Endothelial cell of umbilical vein (primary cell): ENCODE data around the gene PRIMA1. TPM values are rescaled to one million over a fixed set of nuclear protein-coding genes. Genes with fewer than 3 reads are reported as not detected.

Source experiments
- BruUV-seq: library from RNA; stranded (reverse); fragments of 400-500 nt; replicated peaks from 2 replicates; lab custom pipeline; 2021; lab: Mats Ljungman, UMichigan
- CTCF ChIA-PET: fragments of 300-600, 350-600 bp; sonication (Branson Sonifier 250); formaldehyde crosslinking; loops from one replicate; lab custom pipeline; 2021; ENCODE audit warnings: antibody characterized with exemption, inconsistent platforms; lab: Charles Lee
- POLR2A ChIA-PET: fragments of 300-600, 350-600 bp; sonication (Branson Sonifier 250); formaldehyde crosslinking; loops from one replicate; lab custom pipeline; 2021; ENCODE audit warnings: antibody characterized with exemption, inconsistent platforms; lab: Charles Lee
- DNase-seq: peaks from one replicate; pipeline ENCODE4 v3.0.0-alpha.2; 2011; ENCODE audit warnings: low read depth, low spot score
- FAIRE-seq: peaks from 2 replicates; lab custom pipeline; 2011; peaks lifted over from hg19 to GRCh38; lab: Jason Lieb, UNC
- H2AFZ ChIP-seq: 2 replicates; pipeline ENCODE4 v1.6.0; 2012; ENCODE audit warnings: low read depth, low read length, control low read depth, inconsistent platforms
- H3K27ac ChIP-seq: 2 replicates; pipeline ENCODE4 v1.5.1; 2011; ENCODE audit warnings: low read depth, mild to moderate bottlenecking, control low read depth, low read length, moderate library complexity; ENCODE audit not compliant: insufficient read depth
- H3K27me3 ChIP-seq, 2 experiments: 2 replicates each; pipeline versions ENCODE4 v1.6.0 to v1.6.1; 2011; ENCODE audit warnings: low read length in 2 of 2, mixed read lengths in 1 of 2; ENCODE audit not compliant: control insufficient read depth in 2 of 2, insufficient read depth in 2 of 2
- H3K36me3 ChIP-seq, 2 experiments: 2 replicates in 1 of 2; 3 replicates in 1 of 2; pipeline ENCODE4 v1.5.1; 2011; ENCODE audit warnings: low read length in 2 of 2, mild to moderate bottlenecking in 1 of 2, moderate library complexity in 1 of 2; ENCODE audit not compliant: control insufficient read depth in 2 of 2, insufficient read depth in 2 of 2; ENCODE audit errors: extremely low read depth in 1 of 2
- H3K4me1 ChIP-seq: 3 replicates; pipeline ENCODE4 v1.5.1; 2011; ENCODE audit warnings: mild to moderate bottlenecking, low read length; ENCODE audit not compliant: control insufficient read depth, insufficient read depth; ENCODE audit errors: extremely low read depth
- H3K4me2 ChIP-seq: 2 replicates; pipeline ENCODE4 v1.6.1; 2011; ENCODE audit warnings: low read length, control low read depth, mixed read lengths; ENCODE audit not compliant: insufficient read depth
- H3K4me3 ChIP-seq, 3 experiments: fragments of 200-600 bp in 1 of 3; sonication (generic), shearing (Covaris generic) in 1 of 3; replicated peaks in 1 of 3; 2 replicates each; pipeline ENCODE4 v1.5.1; 2011 to 2016; ENCODE audit warnings: control low read depth in 3 of 3, low read length in 3 of 3, mild to moderate bottlenecking in 2 of 3, inconsistent platforms in 1 of 3, low read depth in 1 of 3, moderate library complexity in 1 of 3; ENCODE audit not compliant: insufficient read depth in 1 of 3
- H3K79me2 ChIP-seq: 2 replicates; pipeline ENCODE4 v1.6.0; 2012; ENCODE audit warnings: low read length, inconsistent platforms; ENCODE audit not compliant: control insufficient read depth, insufficient read depth
- H3K9ac ChIP-seq: replicated peaks from 2 replicates; pipeline ENCODE3; 2011; ENCODE audit warnings: low read length, control low read depth; ENCODE audit not compliant: insufficient read depth; ENCODE audit errors: extremely low read depth
- H3K9me1 ChIP-seq: replicated peaks from 3 replicates; pipeline ENCODE4 v1.6.0; 2011; ENCODE audit warnings: mild to moderate bottlenecking, low read length; ENCODE audit not compliant: control insufficient read depth, insufficient read depth; ENCODE audit errors: extremely low read depth
- H3K9me3 ChIP-seq: replicated peaks from 2 replicates; pipeline ENCODE4 v1.5.1; 2012; ENCODE audit warnings: low read length, inconsistent platforms; ENCODE audit not compliant: control insufficient read depth, insufficient read depth
- H4K20me1 ChIP-seq: replicated peaks from 2 replicates; pipeline ENCODE3; 2011; ENCODE audit warnings: mild to moderate bottlenecking, low read length; ENCODE audit not compliant: control insufficient read depth, insufficient read depth; ENCODE audit errors: extremely low read depth
- EZH2 ChIP-seq: IDR thresholded peaks from 2 replicates; pipeline ENCODE4 v1.6.1; 2012; ENCODE audit warnings: borderline replicate concordance, low read depth, mild to moderate bottlenecking, moderate library complexity, low read length, inconsistent platforms; ENCODE audit not compliant: severe bottlenecking
- FOS ChIP-seq: IDR thresholded peaks from 2 replicates; pipeline ENCODE4 v1.6.1; 2011; ENCODE audit warnings: mild to moderate bottlenecking, low read length, moderate library complexity, borderline replicate concordance; ENCODE audit not compliant: insufficient read depth
- GATA2 ChIP-seq: IDR thresholded peaks from 2 replicates; pipeline ENCODE4 v1.7.0; 2011; ENCODE audit warnings: low read depth, mild to moderate bottlenecking, moderate library complexity, mixed read lengths, low read length; ENCODE audit not compliant: insufficient read length, insufficient read depth
- JUN ChIP-seq: IDR thresholded peaks from 2 replicates; pipeline ENCODE4 v1.6.1; 2011; ENCODE audit warnings: borderline replicate concordance, low read depth; ENCODE audit not compliant: insufficient read length, insufficient read depth
- MYC ChIP-seq: IDR thresholded peaks from one replicate; pipeline ENCODE4 v1.6.1; 2011; ENCODE audit warnings: mild to moderate bottlenecking, low read depth, low read length
- POLR2A ChIP-seq: IDR thresholded peaks from 2 replicates; pipeline ENCODE4 v1.6.1; 2012; ENCODE audit warnings: low read depth, mild to moderate bottlenecking, control low read depth, low read length
- POLR2AphosphoS5 ChIP-seq: IDR thresholded peaks from 2 replicates; pipeline ENCODE4 v1.6.1; 2012; ENCODE audit warnings: low read depth, mild to moderate bottlenecking, control low read depth, low read length, moderate library complexity; ENCODE audit not compliant: insufficient read depth
- dilution Hi-C: fragments of 300-500 bp; cut with MboI; formaldehyde crosslinking; loops from one replicate; pipeline ENCODE4 v1.15.0; 2019; ENCODE audit warnings: low sequenced_read_pairs; ENCODE audit not compliant: extremely low pct_ligation_motif_present
- intact Hi-C: fragments of 100-400 bp; cut with micrococcal nuclease; formaldehyde crosslinking; loops from one replicate; pipeline ENCODE4 v1.10.0; 2022
- polyA plus RNA-seq, 4 experiments: library from polyadenylated mRNA; depleted of rRNA in 3 of 4; stranded (reverse) in 3 of 4; unstranded in 1 of 4; fragments of >200 nt; gene quantifications; 2 replicates each; pipeline versions ENCODE4 v1.2.1 to v1.2.3, GENCODE V29; 2011 to 2012; ENCODE audit warnings: missing spikeins in 1 of 4
- total RNA-seq: library from RNA; stranded (reverse); gene quantifications from 2 replicates; pipeline ENCODE4 v1.2.3, GENCODE V29; 2021
- TF ChIP-seq, protein P1 (sequence below), 2 donors: IDR thresholded peaks; 1 replicate in 1 of 2; 2 replicates in 1 of 2; pipeline ENCODE4 v1.5.1; 2011; ENCODE audit warnings: low read length in 2 of 2, mild to moderate bottlenecking in 2 of 2, moderate library complexity in 2 of 2, control low read depth in 1 of 2, inconsistent platforms in 1 of 2, low read depth in 1 of 2; ENCODE audit not compliant: insufficient read depth in 1 of 2; ENCODE audit errors: extremely low read depth in 1 of 2
- TF ChIP-seq, protein P2 (sequence below): IDR thresholded peaks from 2 replicates; pipeline ENCODE4 v1.6.1; 2011; ENCODE audit not compliant: insufficient read depth, insufficient read length

The PRIMA1 gene
- total and polyA plus RNA-seq, 2 donors (not counting 3 experiments of a cell fraction or from before 2014, with no cell fraction given), result not detected

DNA sequence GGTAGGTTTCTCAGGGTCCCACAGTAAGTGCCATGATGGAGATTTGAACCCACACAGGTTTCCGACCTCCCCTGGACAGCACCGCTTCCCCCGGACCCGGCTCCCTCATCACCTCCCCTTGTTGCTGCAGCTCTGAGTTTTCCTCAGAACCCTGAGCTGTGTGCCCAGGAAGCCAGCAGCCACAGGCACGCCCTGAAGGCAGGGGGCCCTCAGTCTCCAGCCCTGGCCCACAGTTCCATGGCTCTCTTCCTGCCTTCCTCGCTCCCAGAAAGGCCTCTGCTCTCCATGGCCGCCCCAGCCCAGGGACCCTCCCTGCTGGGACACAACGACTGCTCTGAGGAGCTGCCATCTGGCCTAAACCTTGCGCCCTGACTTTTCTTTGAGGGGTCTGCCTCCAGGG lies 35.8 kb upstream of the PRIMA1 start:
- H3K27me3 ChIP-seq, result no peaks in the 10 kb centered on the region
- no peak overlapping the region for H2AFZ ChIP-seq
- H3K79me2 ChIP-seq, result no peaks in the 10 kb centered on the region
- dilution Hi-C loops (no loop called here), intact Hi-C loops (no loop called here)
- DNase-seq (no peak), FAIRE-seq (no peak)
- H3K4me3 ChIP-seq, result no peak overlapping the region
- no peaks in the 10 kb centered on the region for H3K9me3 ChIP-seq
- H3K27ac ChIP-seq, result no peak overlapping the region
- no peaks in the 10 kb centered on the region for H3K36me3 ChIP-seq
- POLR2A ChIA-PET, result no interaction called here
- no peak overlapping the region for H3K9ac ChIP-seq
- no peak overlapping the region for H3K4me2 ChIP-seq
- CTCF ChIA-PET, result no interaction called here
- no peaks in the 10 kb centered on the region for H4K20me1 ChIP-seq
- no peaks in the 10 kb centered on the region for H3K9me1 ChIP-seq
- no TSS peak for BruUV-seq
- no peaks in the 10 kb centered on the region for H3K4me1 ChIP-seq
- TF ChIP-seq, protein P1, sequence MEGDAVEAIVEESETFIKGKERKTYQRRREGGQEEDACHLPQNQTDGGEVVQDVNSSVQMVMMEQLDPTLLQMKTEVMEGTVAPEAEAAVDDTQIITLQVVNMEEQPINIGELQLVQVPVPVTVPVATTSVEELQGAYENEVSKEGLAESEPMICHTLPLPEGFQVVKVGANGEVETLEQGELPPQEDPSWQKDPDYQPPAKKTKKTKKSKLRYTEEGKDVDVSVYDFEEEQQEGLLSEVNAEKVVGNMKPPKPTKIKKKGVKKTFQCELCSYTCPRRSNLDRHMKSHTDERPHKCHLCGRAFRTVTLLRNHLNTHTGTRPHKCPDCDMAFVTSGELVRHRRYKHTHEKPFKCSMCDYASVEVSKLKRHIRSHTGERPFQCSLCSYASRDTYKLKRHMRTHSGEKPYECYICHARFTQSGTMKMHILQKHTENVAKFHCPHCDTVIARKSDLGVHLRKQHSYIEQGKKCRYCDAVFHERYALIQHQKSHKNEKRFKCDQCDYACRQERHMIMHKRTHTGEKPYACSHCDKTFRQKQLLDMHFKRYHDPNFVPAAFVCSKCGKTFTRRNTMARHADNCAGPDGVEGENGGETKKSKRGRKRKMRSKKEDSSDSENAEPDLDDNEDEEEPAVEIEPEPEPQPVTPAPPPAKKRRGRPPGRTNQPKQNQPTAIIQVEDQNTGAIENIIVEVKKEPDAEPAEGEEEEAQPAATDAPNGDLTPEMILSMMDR (IDR thresholded peaks at IDR 0.05; ENCODE audit: extremely low read depth in 1 of 2, insufficient read depth in 1 of 2, low read depth in 1 of 2, low read length in 2 of 2), result no peak
- TF ChIP-seq GATA2 (no peak), MYC (no peak), POLR2A (no peak), FOS (no peak), JUN (no peak), POLR2AphosphoS5 (no peak), EZH2 (no peak)
- TF ChIP-seq, protein P2, sequence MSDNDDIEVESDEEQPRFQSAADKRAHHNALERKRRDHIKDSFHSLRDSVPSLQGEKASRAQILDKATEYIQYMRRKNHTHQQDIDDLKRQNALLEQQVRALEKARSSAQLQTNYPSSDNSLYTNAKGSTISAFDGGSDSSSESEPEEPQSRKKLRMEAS, result no peak
